Neural progenitor cell (in vitro differentiated cells): ENCODE results near the gene TM4SF5. TPM values are rescaled to one million over a fixed set of nuclear protein-coding genes. Genes with fewer than 3 reads are reported as not detected.

Experiments used
- DNase-seq: peaks from one replicate; pipeline ENCODE4 v3.0.0-alpha.2; 2016; ENCODE audit warnings: low spot score
- H2AFZ ChIP-seq: fragments of 200-600 bp; sonication (generic); replicated peaks from 2 replicates; pipeline ENCODE4 v1.6.1; 2016; ENCODE audit warnings: antibody characterized with exemption
- H3F3A ChIP-seq: fragments of 200-600 bp; sonication (generic); 2 replicates; pipeline ENCODE4 v1.6.1; 2016; ENCODE audit warnings: antibody characterized with exemption, low read depth
- H3K27ac ChIP-seq: fragments of 200-600 bp; sonication (generic); 2 replicates; pipeline ENCODE4 v1.5.1; 2016; ENCODE audit warnings: mild to moderate bottlenecking
- H3K27me3 ChIP-seq: fragments of 200-600 bp; sonication (generic); 2 replicates; pipeline ENCODE4 v1.6.1; 2016; ENCODE audit warnings: mild to moderate bottlenecking, moderate library complexity
- H3K36me3 ChIP-seq: fragments of 200-600 bp; sonication (generic); 2 replicates; pipeline ENCODE4 v1.5.1; 2016
- H3K4me1 ChIP-seq: fragments of 200-600 bp; sonication (generic); 2 replicates; pipeline ENCODE4 v1.6.1; 2016; ENCODE audit warnings: mixed run types
- H3K4me2 ChIP-seq: fragments of 200-600 bp; sonication (generic); 2 replicates; pipeline ENCODE4 v1.6.1; 2016
- H3K4me3 ChIP-seq: fragments of 200-600 bp; sonication (generic); 2 replicates; pipeline ENCODE4 v1.5.1; 2016
- H3K79me2 ChIP-seq: fragments of 200-600 bp; sonication (generic); 2 replicates; pipeline ENCODE4 v1.6.1; 2016; ENCODE audit warnings: low read depth
- H3K9ac ChIP-seq: fragments of 200-600 bp; sonication (generic); 2 replicates; pipeline ENCODE4 v1.6.1; 2016
- H3K9me3 ChIP-seq: fragments of 200-600 bp; sonication (generic); 2 replicates; pipeline ENCODE4 v1.5.1; 2016; ENCODE audit warnings: low read depth
- H4K20me1 ChIP-seq: fragments of 200-600 bp; sonication (generic); 2 replicates; pipeline ENCODE4 v1.6.1; 2016; ENCODE audit warnings: low read depth
- H3K27ac Mint-ChIP-seq: 3 replicates; pipeline ENCODE4 v1.8.0; 2021; ENCODE audit warnings: mixed read lengths
- H3K27me3 Mint-ChIP-seq: 2 replicates; pipeline ENCODE4 v1.8.0; 2022; ENCODE audit warnings: low read depth, mild to moderate bottlenecking, inconsistent platforms, moderate library complexity, mixed read lengths; ENCODE audit not compliant: insufficient read depth
- H3K36me3 Mint-ChIP-seq: 3 replicates; pipeline ENCODE4 v1.8.0; 2021; ENCODE audit warnings: mixed read lengths
- H3K4me1 Mint-ChIP-seq: 3 replicates; pipeline ENCODE4 v1.8.0; 2021; ENCODE audit warnings: mixed read lengths
- H3K4me3 Mint-ChIP-seq: 3 replicates; pipeline ENCODE4 v1.8.0; 2021; ENCODE audit warnings: mild to moderate bottlenecking, moderate library complexity, mixed read lengths
- H3K9me3 Mint-ChIP-seq: 3 replicates; pipeline ENCODE4 v1.8.0; 2020; ENCODE audit warnings: mixed read lengths
- EZH2 ChIP-seq: fragments of 200-600 bp; sonication (generic); IDR thresholded peaks from 2 replicates; pipeline ENCODE4 v1.6.1; 2017; ENCODE audit warnings: antibody characterized with exemption, mild to moderate bottlenecking, moderate library complexity
- EZH2phosphoT487 ChIP-seq: fragments of 200-600 bp; sonication (generic); IDR thresholded peaks from 2 replicates; pipeline ENCODE4 v1.6.1; 2017; ENCODE audit warnings: antibody characterized with exemption
- total RNA-seq: library from RNA; depleted of rRNA; stranded (reverse); fragments of >200 nt; gene quantifications from 2 replicates; pipeline ENCODE4 v1.2.3, GENCODE V29; 2015; ENCODE audit warnings: low replicate concordance
- TF ChIP-seq, protein P1 (sequence below): fragments of 200-600 bp; sonication (generic); IDR thresholded peaks from 2 replicates; pipeline ENCODE4 v1.5.1; 2017; ENCODE audit warnings: antibody characterized with exemption, mild to moderate bottlenecking

Gene TM4SF5
- total RNA-seq, 1 donor from 2014 or later = not detected

- no peak overlapping the region for H3K27ac Mint-ChIP-seq
- no peaks in the 10 kb centered on the region for H3K36me3 ChIP-seq
- no peak overlapping the region for H2AFZ ChIP-seq
- H3K27me3 ChIP-seq = no peaks in the 10 kb centered on the region
- no peak overlapping the region for H3K4me3 Mint-ChIP-seq
- H3K9ac ChIP-seq = no peak overlapping the region
- H3K4me2 ChIP-seq = no peak overlapping the region
- peaks cover 3% of the 10 kb centered on the region for H3K27me3 Mint-ChIP-seq
- no peaks in the 10 kb centered on the region for H3K79me2 ChIP-seq
- DNase-seq = no peak
- TF ChIP-seq, protein P1, sequence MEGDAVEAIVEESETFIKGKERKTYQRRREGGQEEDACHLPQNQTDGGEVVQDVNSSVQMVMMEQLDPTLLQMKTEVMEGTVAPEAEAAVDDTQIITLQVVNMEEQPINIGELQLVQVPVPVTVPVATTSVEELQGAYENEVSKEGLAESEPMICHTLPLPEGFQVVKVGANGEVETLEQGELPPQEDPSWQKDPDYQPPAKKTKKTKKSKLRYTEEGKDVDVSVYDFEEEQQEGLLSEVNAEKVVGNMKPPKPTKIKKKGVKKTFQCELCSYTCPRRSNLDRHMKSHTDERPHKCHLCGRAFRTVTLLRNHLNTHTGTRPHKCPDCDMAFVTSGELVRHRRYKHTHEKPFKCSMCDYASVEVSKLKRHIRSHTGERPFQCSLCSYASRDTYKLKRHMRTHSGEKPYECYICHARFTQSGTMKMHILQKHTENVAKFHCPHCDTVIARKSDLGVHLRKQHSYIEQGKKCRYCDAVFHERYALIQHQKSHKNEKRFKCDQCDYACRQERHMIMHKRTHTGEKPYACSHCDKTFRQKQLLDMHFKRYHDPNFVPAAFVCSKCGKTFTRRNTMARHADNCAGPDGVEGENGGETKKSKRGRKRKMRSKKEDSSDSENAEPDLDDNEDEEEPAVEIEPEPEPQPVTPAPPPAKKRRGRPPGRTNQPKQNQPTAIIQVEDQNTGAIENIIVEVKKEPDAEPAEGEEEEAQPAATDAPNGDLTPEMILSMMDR = no peak
- TF ChIP-seq EZH2 = no peak
- no peak for TF ChIP-seq EZH2phosphoT487
- H3K9me3 ChIP-seq = no peaks in the 10 kb centered on the region
- no peaks in the 10 kb centered on the region for H3K9me3 Mint-ChIP-seq
- H3K36me3 Mint-ChIP-seq = no peaks in the 10 kb centered on the region
- no peaks in the 10 kb centered on the region for H4K20me1 ChIP-seq
- no peak overlapping the region for H3K4me3 ChIP-seq
- H3K4me1 ChIP-seq = no peaks in the 10 kb centered on the region
- no peaks in the 10 kb centered on the region for H3K4me1 Mint-ChIP-seq
- H3F3A ChIP-seq = peaks cover 4% of the 10 kb centered on the region
- H3K27ac ChIP-seq = no peak overlapping the region
Measured at GRCh38 chr17:4766201-4766600, 5.5 kb upstream of the TM4SF5 start.

DNA sequence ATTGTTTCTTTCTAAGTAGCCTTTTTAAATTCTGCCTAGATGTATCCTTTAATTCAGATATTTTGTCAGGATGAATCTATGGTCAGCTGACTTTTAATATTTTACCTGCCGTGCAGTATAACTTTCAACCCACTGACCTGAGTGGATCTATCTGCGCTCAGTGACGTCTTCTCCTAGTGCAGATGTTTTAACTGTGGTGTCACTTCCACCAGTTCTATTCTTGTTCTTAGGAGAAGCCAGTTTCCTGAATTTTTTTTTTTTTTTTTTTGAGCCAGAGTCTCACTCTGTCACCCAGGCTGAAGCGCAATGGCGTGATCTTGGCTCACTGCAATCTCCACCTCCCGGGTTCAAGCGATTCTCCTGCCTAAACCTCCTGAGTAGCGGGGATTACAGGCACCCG, 5.0 kb upstream of the TM4SF5 start:
- Histone ChIP-seq H3K27me3 (no peaks in the 10 kb centered on the region), H4K20me1 (no peaks in the 10 kb centered on the region), H3K4me2 (no peak overlapping the region), H3K9me3 (no peaks in the 10 kb centered on the region), H3K4me1 (no peaks in the 10 kb centered on the region), H3K9ac (no peak overlapping the region), H2AFZ (no peak overlapping the region), H3K27ac (no peak overlapping the region), H3F3A (peaks cover 4% of the 10 kb centered on the region), H3K36me3 (no peaks in the 10 kb centered on the region), H3K79me2 (no peaks in the 10 kb centered on the region), H3K4me3 (no peak overlapping the region)
- Mint-ChIP-seq H3K27ac (no peak overlapping the region), H3K36me3 (no peaks in the 10 kb centered on the region), H3K27me3 (peaks cover 3% of the 10 kb centered on the region), H3K4me3 (no peak overlapping the region), H3K9me3 (no peaks in the 10 kb centered on the region), H3K4me1 (no peaks in the 10 kb centered on the region)
- DNase-seq = no peak
- TF ChIP-seq EZH2phosphoT487 (no peak), EZH2 (no peak)
- TF ChIP-seq, protein P1 = no peak

DNA sequence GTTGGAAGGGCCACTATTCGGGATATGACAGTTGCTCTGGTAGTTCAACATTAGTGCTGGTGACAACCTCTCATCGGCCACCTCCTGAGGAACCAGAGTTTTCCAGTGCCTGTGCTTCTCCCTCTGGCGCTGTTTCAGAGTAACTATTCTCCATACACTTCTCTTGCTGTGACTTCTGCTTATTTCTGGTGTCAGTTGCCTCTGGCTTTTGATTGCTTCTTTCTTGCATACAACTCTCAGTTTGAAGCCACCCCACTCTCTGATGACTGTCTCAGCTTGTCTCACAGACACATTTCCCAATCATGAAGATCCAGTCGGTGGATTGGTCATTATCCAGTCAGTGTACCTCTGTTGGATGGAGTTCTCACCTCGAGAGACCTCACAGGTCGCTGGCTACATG, 3.4 kb upstream of the TM4SF5 start:
- Mint-ChIP-seq H3K4me3 (no peak overlapping the region), H3K9me3 (no peaks in the 10 kb centered on the region), H3K27me3 (peaks cover 6% of the 10 kb centered on the region), H3K27ac (no peak overlapping the region), H3K36me3 (no peaks in the 10 kb centered on the region), H3K4me1 (no peaks in the 10 kb centered on the region)
- Histone ChIP-seq H3K36me3 (no peaks in the 10 kb centered on the region), H3K27ac (no peak overlapping the region), H3K4me1 (no peaks in the 10 kb centered on the region), H3K4me3 (no peak overlapping the region), H4K20me1 (no peaks in the 10 kb centered on the region), H3K9ac (no peak overlapping the region), H3F3A (peaks cover 4% of the 10 kb centered on the region), H3K9me3 (no peaks in the 10 kb centered on the region), H3K79me2 (no peaks in the 10 kb centered on the region), H3K27me3 (no peaks in the 10 kb centered on the region), H2AFZ (no peak overlapping the region), H3K4me2 (no peak overlapping the region)
- DNase-seq = no peak
- TF ChIP-seq, protein P1 = no peak
- no peak for TF ChIP-seq EZH2phosphoT487
- no peak for TF ChIP-seq EZH2

- no peaks in the 10 kb centered on the region for H3K27me3 ChIP-seq
- H3K36me3 ChIP-seq = no peaks in the 10 kb centered on the region
- no peak overlapping the region for H2AFZ ChIP-seq
- no peaks in the 10 kb centered on the region for H4K20me1 ChIP-seq
- H3K9ac ChIP-seq = no peak overlapping the region
- H3K36me3 Mint-ChIP-seq = no peaks in the 10 kb centered on the region
- H3K4me3 ChIP-seq = no peak overlapping the region
- no peak overlapping the region for H3K4me3 Mint-ChIP-seq
- H3K27me3 Mint-ChIP-seq = peaks cover 9% of the 10 kb centered on the region
- no peaks in the 10 kb centered on the region for H3K9me3 Mint-ChIP-seq
- no peaks in the 10 kb centered on the region for H3K9me3 ChIP-seq
- H3K79me2 ChIP-seq = no peaks in the 10 kb centered on the region
- no peak overlapping the region for H3K4me2 ChIP-seq
- DNase-seq = no peak
- TF ChIP-seq EZH2phosphoT487 = no peak
- TF ChIP-seq EZH2 = no peak
- TF ChIP-seq, protein P1 = no peak
- peaks cover 1% of the 10 kb centered on the region for H3F3A ChIP-seq
- no peak overlapping the region for H3K27ac ChIP-seq
- no peaks in the 10 kb centered on the region for H3K4me1 ChIP-seq
- H3K4me1 Mint-ChIP-seq = no peaks in the 10 kb centered on the region
- H3K27ac Mint-ChIP-seq = no peak overlapping the region
Measured at GRCh38 chr17:4769628-4770027, 2.1 kb upstream of the TM4SF5 start.
